ENCODE results near the gene PRR20D.
"Not testable (repeated sequence)": the region's sequence is repeated elsewhere in the genome, so short reads cannot be mapped to it uniquely, and the experiment has no call there.

The PRR20D gene

DNA sequence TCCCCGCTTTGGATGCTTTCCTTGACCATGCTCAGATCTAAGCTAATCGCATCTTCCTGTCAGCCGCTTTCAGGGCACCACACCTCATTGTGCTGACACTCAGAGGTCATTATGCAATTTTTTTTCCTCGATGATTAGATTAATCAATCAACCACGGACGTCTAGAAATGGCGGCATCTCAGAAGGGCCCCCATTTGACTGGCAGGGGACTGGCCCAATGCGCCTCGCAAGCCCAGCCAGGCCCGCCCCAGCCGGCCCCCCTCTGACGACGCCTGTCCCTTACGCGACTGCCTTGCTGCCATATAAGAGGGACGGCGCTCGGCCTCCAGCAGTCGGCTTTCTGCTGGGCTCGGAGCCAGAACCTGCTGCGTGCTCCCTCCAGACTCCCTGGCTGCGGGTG lies at the start of gene PRR20D:
TSS of gene PRR20D (plus strand) at position 301 of the 400 bp plus-strand sequence. CDS start 387 bp downstream, outside the sequence.
- DNase-seq, result not testable (repeated sequence)

- DNase-seq, result no peak
These were observed 45.5 kb upstream of the PRR20D start for GRCh38 chr13:57114945-57115344.

DNA sequence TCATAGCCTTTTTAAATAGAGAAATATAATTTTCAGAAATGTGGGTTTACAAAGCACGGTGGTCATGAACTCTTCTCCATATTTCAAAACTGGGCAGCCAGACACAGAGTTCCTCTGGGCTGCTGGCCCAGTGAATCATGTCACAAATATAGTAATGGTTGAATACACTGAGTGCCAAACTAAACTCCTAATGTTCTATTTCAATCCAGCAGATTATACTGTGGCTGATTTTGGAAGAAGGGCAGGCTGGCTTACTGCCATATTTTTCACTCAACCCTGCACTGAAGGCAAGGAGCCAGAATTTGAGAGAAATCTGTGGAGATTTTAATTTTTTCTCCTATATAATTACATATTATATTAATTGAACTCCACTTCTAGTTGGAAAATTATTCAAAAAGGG lies 36.8 kb upstream of the PRR20D start:
- DNase-seq, result no peak

DNA sequence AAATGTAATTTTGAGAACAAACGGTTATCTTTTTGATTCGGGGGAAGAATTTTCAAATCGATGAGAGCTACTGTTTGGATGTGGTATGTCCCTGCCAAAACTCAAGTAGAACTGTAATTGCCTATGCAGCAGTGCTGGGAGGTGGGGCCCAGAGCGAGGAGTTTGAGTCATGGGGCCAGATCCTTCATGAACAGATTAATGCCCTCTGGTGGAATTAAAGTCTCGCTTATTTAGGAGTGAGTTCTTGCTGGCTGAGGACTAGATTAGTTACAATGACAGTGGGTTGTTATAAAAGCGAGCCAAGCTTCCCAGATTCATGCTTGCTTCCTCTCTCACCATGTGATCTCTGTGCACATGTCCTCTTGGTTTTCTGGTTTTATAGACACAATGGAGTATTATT lies 31.5 kb upstream of the PRR20D start:
- DNase-seq, result no peak

- no peak for DNase-seq
These were observed 24.3 kb upstream of the PRR20D start for GRCh38 chr13:57136093-57136492.

GRCh38 chr13:57137585-57137984 lies 22.8 kb upstream of the PRR20D start:
- no peak for DNase-seq

- no peak for DNase-seq
These were observed 21.4 kb upstream of the PRR20D start for GRCh38 chr13:57138988-57139387.

DNA sequence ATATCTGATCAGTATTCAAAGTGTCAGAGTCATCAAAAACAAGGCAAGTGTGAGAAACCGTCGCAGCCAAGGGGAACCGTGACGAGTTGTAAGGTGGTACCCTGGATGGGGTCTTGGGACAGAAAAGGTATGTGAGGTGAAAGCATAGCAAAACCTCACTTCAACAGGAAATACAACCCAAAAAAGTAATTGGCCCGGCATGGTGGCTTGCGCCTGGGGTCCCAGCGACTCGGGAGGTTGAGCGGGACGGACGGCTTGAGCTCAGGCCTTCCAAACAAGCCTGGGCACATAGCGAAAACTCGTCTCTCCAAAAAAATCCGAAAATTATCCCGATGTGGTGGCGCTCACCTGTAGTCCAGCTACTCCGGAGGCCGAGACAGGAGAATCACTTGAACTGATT lies 20.7 kb upstream of the PRR20D start:
- not testable (repeated sequence) for DNase-seq

GRCh38 chr13:57140235-57140968 lies 20.0 kb upstream of the PRR20D start, which contains the start of gene PRR20A:
Gene PRR20A, plus strand, starts transcription at chr13:57140918. Its CDS starts 387 bp downstream, at chr13:57141305.
- DNase-seq, result not testable (repeated sequence)

- not testable (repeated sequence) for DNase-seq
These were observed 13.2 kb upstream of the PRR20D start, which contains the start of gene PRR20B for GRCh38 chr13:57147188-57147587. Gene PRR20B, plus strand, starts transcription at chr13:57147488. Its CDS starts 387 bp downstream, at chr13:57147875.

DNA sequence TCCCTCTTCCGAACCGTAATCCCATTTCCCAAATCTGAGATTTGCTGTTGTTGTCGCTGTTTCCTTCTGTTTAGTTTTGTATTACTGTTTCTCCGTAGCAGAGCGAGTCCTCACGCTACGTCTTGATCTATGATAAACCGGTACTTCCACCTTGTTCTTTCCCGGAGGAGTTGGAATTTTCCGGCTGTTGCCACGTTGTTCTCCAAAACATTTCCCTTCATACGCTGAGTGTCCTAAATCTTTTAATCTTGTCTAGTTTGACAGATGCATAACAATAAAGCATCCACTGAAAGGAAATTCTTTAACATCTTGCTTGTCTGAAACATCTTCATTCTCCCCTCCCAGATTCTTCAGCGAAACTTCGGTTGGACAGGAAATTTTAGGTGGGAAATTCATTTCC lies 12.3 kb upstream of the PRR20D start:
- DNase-seq, result not testable (repeated sequence)

GRCh38 chr13:57153761-57154160 lies 6.7 kb upstream of the PRR20D start, which contains the start of gene PRR20C:
Gene PRR20C, plus strand, starts transcription at chr13:57154061. Its CDS starts 387 bp downstream, at chr13:57154448.
- DNase-seq, result not testable (repeated sequence)

- DNase-seq, result not testable (repeated sequence)
These were observed 6.5 kb downstream of the PRR20D start, which contains the start of gene PRR20E for GRCh38 chr13:57166897-57167296. Gene PRR20E, plus strand, starts transcription at chr13:57167197. Its CDS starts 387 bp downstream, at chr13:57167584.

GRCh38 chr13:57191667-57192066 lies 31.2 kb downstream of the PRR20D start:
- no peak for DNase-seq

DNA sequence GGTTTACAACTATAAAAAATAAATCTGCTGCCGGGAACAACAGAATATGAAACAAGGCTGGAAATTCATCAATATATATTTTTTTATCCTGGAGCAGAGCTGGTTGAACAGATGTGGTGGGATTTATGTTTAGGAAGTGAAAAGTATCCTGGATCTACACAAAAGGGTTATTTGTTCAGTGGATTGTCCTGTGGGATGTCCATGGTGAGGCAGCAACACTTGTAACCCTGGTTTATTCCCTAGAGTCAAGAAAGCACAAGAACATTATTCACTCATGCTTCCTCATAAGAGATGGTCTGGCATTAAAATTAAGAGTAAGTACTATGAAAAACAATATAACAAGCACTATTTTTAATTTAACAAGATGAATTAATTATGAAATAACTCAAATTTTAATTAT lies 52.6 kb downstream of the PRR20D start:
- no peak for DNase-seq

Data from CD4-positive, alpha-beta T cell treated with Interleukin-15 for 1 hour (primary cell).